HG03135 (cell line): ENCODE results near the gene BLVRA.

ENCODE experiments used
- ATAC-seq: cut with Tn5 transposase; IDR thresholded peaks from one replicate; pipeline ENCODE4 v1.9.1; 2021; ENCODE audit warnings: mild to moderate bottlenecking, moderate library complexity; ENCODE audit not compliant: unreplicated experiment

Gene BLVRA

GRCh38 chr7:43747328-43748105 lies 11.0 kb upstream of the BLVRA start:
- ATAC-seq: no peak

GRCh38 chr7:43749383-43749940 lies 9.0 kb upstream of the BLVRA start:
- ATAC-seq: no peak

GRCh38 chr7:43750016-43750887 lies 8.2 kb upstream of the BLVRA start:
- no peak for ATAC-seq

GRCh38 chr7:43752411-43752810 lies 6.1 kb upstream of the BLVRA start:
- ATAC-seq: no peak

GRCh38 chr7:43753271-43753810 lies 5.1 kb upstream of the BLVRA start:
- ATAC-seq: no peak

GRCh38 chr7:43753843-43754242 lies 4.6 kb upstream of the BLVRA start:
- ATAC-seq: no peak

GRCh38 chr7:43754596-43754995 lies 3.9 kb upstream of the BLVRA start:
- ATAC-seq: no peak

- no peak for ATAC-seq
Measured at GRCh38 chr7:43756368-43757072, 2.0 kb upstream of the BLVRA start.

GRCh38 chr7:43757073-43757720 lies 1.3 kb upstream of the BLVRA start:
- ATAC-seq: no peak

- ATAC-seq: peak; percentile 54
Measured at GRCh38 chr7:43758822-43759683, 573 bp downstream of the BLVRA start.

GRCh38 chr7:43760861-43761260 lies 2.4 kb downstream of the BLVRA start:
- no peak for ATAC-seq

- no peak for ATAC-seq
Measured at GRCh38 chr7:43761382-43761781, 2.9 kb downstream of the BLVRA start.

GRCh38 chr7:43761938-43762692 lies 3.6 kb downstream of the BLVRA start:
- ATAC-seq: no peak

- ATAC-seq: no peak
Measured at GRCh38 chr7:43763183-43763582, 4.7 kb downstream of the BLVRA start.

- no peak for ATAC-seq
Measured at GRCh38 chr7:43764039-43764761, 5.7 kb downstream of the BLVRA start.

- ATAC-seq: no peak
Measured at GRCh38 chr7:43764807-43765491, 6.5 kb downstream of the BLVRA start.

GRCh38 chr7:43766564-43766963 lies 8.1 kb downstream of the BLVRA start:
- no peak for ATAC-seq
